SH-SY5Y (cell line): ENCODE data around the gene GSG1L.

ENCODE experiments used
- GATA2 ChIP-seq: IDR thresholded peaks from 2 replicates; pipeline ENCODE4 v1.6.1; 2011; ENCODE audit warnings: mild to moderate bottlenecking, low read depth, low read length
- GATA3 ChIP-seq: IDR thresholded peaks from 2 replicates; pipeline ENCODE4 v1.6.1; 2011; ENCODE audit warnings: low read depth, mild to moderate bottlenecking, low read length, moderate library complexity

- TF ChIP-seq GATA3 (no peak), GATA2 (no peak)
These were observed 10.1 kb downstream of the GSG1L start for GRCh38 chr16:28053461-28053860.
